Tibial nerve (tissue), 4 donors: ENCODE measurements around the gene STYK1.

Source experiments
- EP300 ChIP-seq, 2 donors: sonication (generic); formaldehyde crosslinking; IDR thresholded peaks; one replicate each; pipeline ENCODE4 v1.6.1; 2017; ENCODE audit warnings: antibody characterized with exemption in 2 of 2, mild to moderate bottlenecking in 1 of 2
- POLR2A ChIP-seq, 2 donors: fragments of 450-650 bp; IDR thresholded peaks; one replicate each; pipeline ENCODE4 v1.6.1; 2017; ENCODE audit warnings: antibody characterized with exemption in 2 of 2, mild to moderate bottlenecking in 2 of 2, moderate library complexity in 2 of 2
- TF ChIP-seq, protein P1 (sequence below), 5 experiments: fragments of 200-600 bp in 3 of 5; fragments of 450-650 bp in 2 of 5; sonication (generic) in 3 of 5; IDR thresholded peaks; one replicate each; pipeline ENCODE4 v1.5.1; 2016 to 2019; ENCODE audit warnings: antibody characterized with exemption in 5 of 5, mild to moderate bottlenecking in 3 of 5, moderate library complexity in 2 of 5

DNA sequence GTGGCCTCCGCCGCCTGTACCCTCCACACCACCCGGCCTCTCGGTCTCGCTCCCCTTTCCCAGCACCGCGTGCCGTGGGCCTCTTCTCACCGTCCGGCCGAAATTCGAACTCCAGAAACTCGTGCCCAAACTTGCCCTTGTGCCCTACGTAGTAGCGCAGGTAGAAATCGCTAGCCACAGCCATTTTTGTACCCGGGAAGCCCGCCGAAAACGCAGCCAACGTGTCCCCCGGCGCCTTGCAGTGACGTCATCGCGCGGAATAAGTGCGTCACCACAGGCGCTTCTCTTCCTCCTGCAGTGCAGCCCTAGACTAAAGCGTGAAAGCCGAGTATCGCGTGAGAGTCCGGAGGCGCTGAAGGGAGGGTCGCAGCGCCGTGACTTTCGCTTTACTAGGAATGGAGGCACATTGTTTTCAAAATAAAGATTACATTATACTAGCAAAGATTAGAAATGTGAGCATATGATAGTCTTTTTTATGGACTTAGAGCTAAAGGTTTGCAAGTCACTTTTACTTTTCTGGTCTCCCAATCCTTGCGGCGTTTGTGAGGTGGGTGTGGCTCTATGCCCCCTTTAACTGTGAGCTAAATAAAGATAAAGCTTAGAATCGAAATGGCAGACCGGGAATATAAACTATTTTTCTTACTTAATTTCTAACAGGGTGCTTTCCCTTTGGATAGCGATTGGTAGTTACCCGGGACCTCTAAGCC, 60.4 kb downstream of the STYK1 start, which contains the start of gene MAGOHB:
- TF ChIP-seq, protein P1, sequence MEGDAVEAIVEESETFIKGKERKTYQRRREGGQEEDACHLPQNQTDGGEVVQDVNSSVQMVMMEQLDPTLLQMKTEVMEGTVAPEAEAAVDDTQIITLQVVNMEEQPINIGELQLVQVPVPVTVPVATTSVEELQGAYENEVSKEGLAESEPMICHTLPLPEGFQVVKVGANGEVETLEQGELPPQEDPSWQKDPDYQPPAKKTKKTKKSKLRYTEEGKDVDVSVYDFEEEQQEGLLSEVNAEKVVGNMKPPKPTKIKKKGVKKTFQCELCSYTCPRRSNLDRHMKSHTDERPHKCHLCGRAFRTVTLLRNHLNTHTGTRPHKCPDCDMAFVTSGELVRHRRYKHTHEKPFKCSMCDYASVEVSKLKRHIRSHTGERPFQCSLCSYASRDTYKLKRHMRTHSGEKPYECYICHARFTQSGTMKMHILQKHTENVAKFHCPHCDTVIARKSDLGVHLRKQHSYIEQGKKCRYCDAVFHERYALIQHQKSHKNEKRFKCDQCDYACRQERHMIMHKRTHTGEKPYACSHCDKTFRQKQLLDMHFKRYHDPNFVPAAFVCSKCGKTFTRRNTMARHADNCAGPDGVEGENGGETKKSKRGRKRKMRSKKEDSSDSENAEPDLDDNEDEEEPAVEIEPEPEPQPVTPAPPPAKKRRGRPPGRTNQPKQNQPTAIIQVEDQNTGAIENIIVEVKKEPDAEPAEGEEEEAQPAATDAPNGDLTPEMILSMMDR (IDR thresholded peaks at IDR 0.05) = peak in 2 of 5 experiments; percentile 40 to 55
- TF ChIP-seq POLR2A (IDR thresholded peaks at IDR 0.05) = peak; percentile 64 to 77
- peak; percentile 94 to 97 for TF ChIP-seq EP300 (IDR thresholded peaks at IDR 0.05)
